HEK293 (cell line): Measurements from ENCODE around the gene UGGT2.

Source experiments
- CTCF ChIA-PET: fragments of 350-600 bp; formaldehyde crosslinking; extraction: SDS; loops from one replicate; lab custom pipeline; 2021; ENCODE audit warnings: antibody characterized with exemption; lab: Yijun Ruan, JAX
- POLR2A ChIA-PET: fragments of 300-600 bp; formaldehyde crosslinking; extraction: SDS; loops from one replicate; lab custom pipeline; 2020; ENCODE audit warnings: antibody characterized with exemption, inconsistent platforms; lab: Yijun Ruan, JAX
- H3K27ac ChIP-seq: fragments of 200-500 bp; sonication (Bioruptor generic); 2 replicates; pipeline ENCODE4 v1.5.1; 2014; ENCODE audit warnings: low read depth, low read length, control low read depth, inconsistent platforms; ENCODE audit errors: extremely low read depth
- H3K36me3 ChIP-seq, 2 experiments: fragments of 200-500 bp in 1 of 2; sonication (Bioruptor generic) in 1 of 2; 1 replicate in 1 of 2; 2 replicates in 1 of 2; pipeline ENCODE4 v1.5.1; 2014 to 2017; ENCODE audit warnings: inconsistent platforms in 2 of 2, low read length in 2 of 2; ENCODE audit not compliant: control insufficient read depth in 2 of 2, insufficient read depth in 1 of 2
- H3K4me1 ChIP-seq: fragments of 200-500 bp; sonication (Bioruptor generic); 2 replicates; pipeline ENCODE4 v1.5.1; 2014; ENCODE audit warnings: mild to moderate bottlenecking, low read length, inconsistent platforms; ENCODE audit not compliant: control insufficient read depth, insufficient read depth
- H3K4me3 ChIP-seq: 2 replicates; pipeline ENCODE4 v1.5.1; 2011; ENCODE audit warnings: low read depth, mild to moderate bottlenecking, control low read depth, low read length, moderate library complexity
- H3K9me3 ChIP-seq: fragments of 200-500 bp; sonication (Bioruptor generic); 2 replicates; pipeline ENCODE4 v1.5.1; 2014; ENCODE audit warnings: low read depth, low read length, inconsistent platforms; ENCODE audit not compliant: control insufficient read depth, insufficient read depth
- GFI1B ChIP-seq: fragments of 450-650 bp; formaldehyde crosslinking; IDR thresholded peaks from 2 replicates; pipeline ENCODE4 v1.5.1; 2016; ENCODE audit warnings: missing biosample characterization, missing genetic modification characterization
- KLF16 ChIP-seq: fragments of 450-650 bp; formaldehyde crosslinking; IDR thresholded peaks from 2 replicates; pipeline ENCODE4 v1.5.1; 2017; ENCODE audit warnings: missing biosample characterization, missing genetic modification characterization
- KLF9 ChIP-seq: fragments of 450-650 bp; formaldehyde crosslinking; IDR thresholded peaks from 2 replicates; pipeline ENCODE4 v1.5.1; 2016; ENCODE audit warnings: missing biosample characterization, missing genetic modification characterization, low read depth
- OSR2 ChIP-seq: fragments of 450-650 bp; formaldehyde crosslinking; IDR thresholded peaks from 2 replicates; pipeline ENCODE4 v1.5.1; 2016; ENCODE audit warnings: missing biosample characterization, missing genetic modification characterization
- ZBTB7A ChIP-seq: fragments of 450-650 bp; formaldehyde crosslinking; IDR thresholded peaks from 2 replicates; pipeline ENCODE4 v1.5.1; 2016; ENCODE audit warnings: low read depth, missing biosample characterization, missing genetic modification characterization
- ZNF146 ChIP-seq: fragments of 450-650 bp; formaldehyde crosslinking; IDR thresholded peaks from 2 replicates; pipeline ENCODE4 v1.5.1; 2016; ENCODE audit warnings: missing biosample characterization, missing genetic modification characterization
- ZNF174 ChIP-seq: fragments of 450-650 bp; formaldehyde crosslinking; IDR thresholded peaks from 2 replicates; pipeline ENCODE4 v1.5.0; 2017; ENCODE audit warnings: missing biosample characterization, mild to moderate bottlenecking, missing genetic modification characterization
- ZNF184 ChIP-seq: fragments of 450-650 bp; IDR thresholded peaks from 2 replicates; pipeline ENCODE4 v1.5.1; 2018; ENCODE audit warnings: missing biosample characterization, mild to moderate bottlenecking, missing genetic modification characterization
- ZNF26 ChIP-seq: fragments of 450-650 bp; formaldehyde crosslinking; IDR thresholded peaks from 2 replicates; pipeline ENCODE4 v1.5.1; 2016; ENCODE audit warnings: missing biosample characterization, missing genetic modification characterization
- ZNF311 ChIP-seq: fragments of 450-650 bp; formaldehyde crosslinking; IDR thresholded peaks from 2 replicates; pipeline ENCODE4 v1.5.1; 2017; ENCODE audit warnings: missing biosample characterization, missing genetic modification characterization, borderline replicate concordance
- ZNF37A ChIP-seq: fragments of 450-650 bp; IDR thresholded peaks from 2 replicates; pipeline ENCODE4 v1.5.1; 2018; ENCODE audit warnings: missing biosample characterization, missing genetic modification characterization
- ZNF394 ChIP-seq: fragments of 450-650 bp; formaldehyde crosslinking; IDR thresholded peaks from 2 replicates; pipeline ENCODE4 v1.5.1; 2016; ENCODE audit warnings: missing biosample characterization, missing genetic modification characterization, mild to moderate bottlenecking, moderate library complexity, borderline replicate concordance
- ZNF488 ChIP-seq: fragments of 450-650 bp; formaldehyde crosslinking; IDR thresholded peaks from 2 replicates; pipeline ENCODE4 v1.5.1; 2016; ENCODE audit warnings: missing biosample characterization, missing genetic modification characterization
- ZNF501 ChIP-seq: fragments of 450-650 bp; formaldehyde crosslinking; IDR thresholded peaks from 2 replicates; pipeline ENCODE4 v1.5.1; 2016; ENCODE audit warnings: missing biosample characterization, missing genetic modification characterization
- ZNF571 ChIP-seq: fragments of 450-650 bp; formaldehyde crosslinking; IDR thresholded peaks from 2 replicates; pipeline ENCODE4 v1.5.0; 2017; ENCODE audit warnings: missing biosample characterization, missing genetic modification characterization
- ZNF624 ChIP-seq: fragments of 450-650 bp; formaldehyde crosslinking; IDR thresholded peaks from 2 replicates; pipeline ENCODE4 v1.5.1; 2017; ENCODE audit warnings: missing biosample characterization, missing genetic modification characterization
- ZNF664 ChIP-seq: fragments of 450-650 bp; formaldehyde crosslinking; IDR thresholded peaks from 2 replicates; pipeline ENCODE4 v1.5.1; 2016; ENCODE audit warnings: missing biosample characterization, missing genetic modification characterization
- ZNF677 ChIP-seq: fragments of 450-650 bp; IDR thresholded peaks from 2 replicates; pipeline ENCODE4 v1.5.0; 2018; ENCODE audit warnings: missing biosample characterization, mild to moderate bottlenecking, missing genetic modification characterization, moderate library complexity
- ZNF701 ChIP-seq: fragments of 450-650 bp; formaldehyde crosslinking; IDR thresholded peaks from 2 replicates; pipeline ENCODE4 v1.5.1; 2016; ENCODE audit warnings: missing biosample characterization, missing genetic modification characterization
- ZNF76 ChIP-seq: fragments of 450-650 bp; formaldehyde crosslinking; IDR thresholded peaks from 2 replicates; pipeline ENCODE4; 2016; ENCODE audit warnings: low read depth, missing biosample characterization, missing genetic modification characterization, borderline replicate concordance

Gene UGGT2

DNA sequence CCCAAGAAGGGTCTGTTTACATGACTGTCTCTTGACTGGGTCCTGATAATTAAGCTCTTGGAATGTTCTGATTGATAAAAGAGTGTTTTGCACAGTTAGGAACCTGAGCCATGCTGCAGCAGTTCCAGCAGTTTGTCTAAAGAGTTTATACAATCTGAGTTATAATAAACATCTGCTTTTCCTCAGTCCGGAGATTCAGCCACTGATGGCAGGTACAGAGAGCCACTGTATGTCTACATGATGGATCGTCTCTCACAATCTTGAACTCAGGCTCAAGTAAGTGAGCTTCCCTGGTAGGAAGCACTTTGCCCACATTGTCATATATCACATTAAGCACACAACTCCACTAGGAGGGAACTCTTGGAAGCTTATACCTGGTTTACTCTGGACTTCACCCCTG is 84.3 kb downstream of the UGGT2 start (continued):
- no peak for TF ChIP-seq ZNF76
- no peak for TF ChIP-seq ZBTB7A (tag by site-specific recombination)
- no peak for TF ChIP-seq ZNF26 (tag by site-specific recombination)
- TF ChIP-seq, all 188 proteins: peak for 0

DNA sequence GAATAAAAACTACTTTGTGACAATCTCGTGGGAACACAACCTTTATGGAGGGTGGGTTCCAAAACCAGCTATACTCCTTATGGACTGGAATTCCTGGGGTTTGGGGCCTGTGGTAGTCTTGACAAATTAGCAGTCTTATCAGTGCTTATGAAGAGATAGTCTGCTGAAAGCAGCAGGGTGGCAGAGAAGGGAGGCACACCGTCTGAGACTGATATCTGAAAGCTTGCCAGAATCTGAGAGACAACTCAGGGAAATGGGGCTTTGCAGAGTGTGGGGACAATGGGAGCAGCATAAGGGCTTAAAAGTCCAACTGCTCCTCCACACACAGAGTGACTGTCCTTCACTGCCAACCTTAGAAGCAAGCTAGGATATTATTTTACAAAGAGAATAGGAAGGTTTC is 95.9 kb downstream of the UGGT2 start:
- Histone ChIP-seq H3K36me3 (no peaks in the 10 kb centered on the region), H3K9me3 (no peaks in the 10 kb centered on the region), H3K4me3 (no peak overlapping the region), H3K4me1 (no peaks in the 10 kb centered on the region), H3K27ac (no peak overlapping the region)
- TF ChIP-seq KLF16 (tag by site-specific recombination) (no peak), ZNF701 (no peak), GFI1B (tag by site-specific recombination) (no peak), ZNF37A (tag by site-specific recombination) (no peak), ZNF488 (tag by site-specific recombination) (no peak), ZNF311 (tag by site-specific recombination) (no peak), ZNF677 (tag by site-specific recombination) (no peak)
- ChIA-PET POLR2A (no interaction called here), CTCF (interaction anchor here (0.8 kb wide), 1 partner anchor 62 kb away, joined by 3 read pairs; no protein-coding TSS in a partner anchor)

GRCh38 chr13:95956589-95957148 is 96.5 kb downstream of the UGGT2 start:
- H3K4me1 ChIP-seq: no peaks in the 10 kb centered on the region
- POLR2A ChIA-PET: no interaction called here
- no peaks in the 10 kb centered on the region for H3K9me3 ChIP-seq
- H3K27ac ChIP-seq: no peak overlapping the region
- H3K36me3 ChIP-seq: no peaks in the 10 kb centered on the region
- CTCF ChIA-PET: interaction anchor here (0.8 kb wide), 1 partner anchor 63 kb away, joined by 3 read pairs; no protein-coding TSS in a partner anchor
- TF ChIP-seq ZNF394 (tag by site-specific recombination): no peak
- TF ChIP-seq OSR2 (tag by site-specific recombination): no peak
- TF ChIP-seq ZNF146 (tag by site-specific recombination): peak; percentile 17; the same call in 1 of the 2 replicates
- no peak for TF ChIP-seq KLF9 (tag by site-specific recombination)
- no peak for TF ChIP-seq ZNF664 (tag by site-specific recombination)
- no peak overlapping the region for H3K4me3 ChIP-seq

DNA sequence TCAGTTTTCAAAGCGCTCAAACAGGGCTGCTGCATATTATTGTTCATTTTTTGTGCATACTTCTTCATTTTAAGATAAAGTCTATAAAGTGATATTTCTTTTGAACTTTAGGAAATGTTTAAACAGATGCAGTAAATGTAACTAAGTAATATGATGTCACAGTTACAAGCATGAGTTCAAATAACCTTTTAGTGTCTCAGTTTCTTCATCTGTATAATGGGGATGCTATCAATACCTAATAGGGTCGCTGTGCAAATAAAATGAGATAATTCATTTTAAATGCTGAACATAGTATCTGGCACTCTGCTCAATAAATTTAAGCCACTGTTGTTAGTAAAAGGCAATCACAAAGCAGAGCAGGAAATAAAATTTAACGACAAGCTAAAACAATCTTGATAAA is 97.5 kb downstream of the UGGT2 start:
- no peak overlapping the region for H3K4me3 ChIP-seq
- POLR2A ChIA-PET: no interaction called here
- no peaks in the 10 kb centered on the region for H3K9me3 ChIP-seq
- CTCF ChIA-PET: no interaction called here
- no peaks in the 10 kb centered on the region for H3K4me1 ChIP-seq
- no peaks in the 10 kb centered on the region for H3K36me3 ChIP-seq
- TF ChIP-seq ZNF501 (tag by site-specific recombination) (no peak), ZNF174 (tag by site-specific recombination) (no peak), ZNF624 (tag by site-specific recombination) (no peak), ZNF184 (tag by site-specific recombination) (no peak), ZNF571 (tag by site-specific recombination) (no peak)
- TF ChIP-seq, all 188 proteins: peak for 0
- no peak overlapping the region for H3K27ac ChIP-seq
